Measurements from ENCODE around the gene HTRA1. TPM values are rescaled to one million over a fixed set of nuclear protein-coding genes. Genes with fewer than 3 reads are reported as not detected.
A peak's percentile ranks its signal among the peaks of the same experiment; 100 is the strongest.

The HTRA1 gene
- total RNA-seq, 4 donors from 2014 or later = 6.3 to 62.2 (median 25.8) TPM

GRCh38 chr10:122519144-122519543 is 57.8 kb downstream of the HTRA1 start:
- no peak overlapping the region for H3K27ac ChIP-seq
- H3K4me3 ChIP-seq = no peak overlapping the region
- no peaks in the 10 kb centered on the region for H3K9me3 ChIP-seq
- peaks cover 0 to 10% (median 0%) of the 10 kb centered on the region in 3 donors for H3K36me3 ChIP-seq
- peaks cover 0 to 25% (median 0%) of the 10 kb centered on the region in 3 donors for H3K4me1 ChIP-seq
- 80 to 85% methylated on average over 6 to 7 of the region's 7 CpGs for WGBS, 2 donors
- no peak for DNase-seq
- no peaks in the 10 kb centered on the region for H3K27me3 ChIP-seq
- no peak for TF ChIP-seq CTCF (IDR thresholded peaks at IDR 0.05)
- intact Hi-C loops (cut with DNase I) = no loop called here

- no peak overlapping the region for H3K27ac ChIP-seq
- 89 to 97% methylated on average over 4 to 14 of the region's 15 CpGs for WGBS, 2 donors
- no peak for DNase-seq
Observed at GRCh38 chr10:122519873-122520272, 58.5 kb downstream of the HTRA1 start.

GRCh38 chr10:122521011-122521410 is 59.7 kb downstream of the HTRA1 start:
- no peak overlapping the region for H3K27ac ChIP-seq
- no peak overlapping the region for H3K4me3 ChIP-seq
- no peaks in the 10 kb centered on the region for H3K27me3 ChIP-seq
- no peak for TF ChIP-seq CTCF (IDR thresholded peaks at IDR 0.05)
- no peak for TF ChIP-seq POLR2A (IDR thresholded peaks at IDR 0.05)
- intact Hi-C loops (cut with DNase I) = no loop called here
- H3K9me3 ChIP-seq = no peaks in the 10 kb centered on the region
- no peak for DNase-seq
- WGBS, 2 donors = 67% methylated on average over 2 of the region's 3 CpGs; no CpG with 5 or more reads in 1 of the 2 donors
- H3K4me1 ChIP-seq = peaks cover 0 to 7% (median 0%) of the 10 kb centered on the region in 3 donors
- no peaks in the 10 kb centered on the region for H3K36me3 ChIP-seq

More at GRCh38 chr10:122519873-122520272, 58.5 kb downstream of the HTRA1 start:
- H3K27me3 ChIP-seq = no peaks in the 10 kb centered on the region
- no peaks in the 10 kb centered on the region for H3K9me3 ChIP-seq
- H3K4me1 ChIP-seq = peaks cover 0 to 18% (median 0%) of the 10 kb centered on the region in 3 donors
- peaks cover 0 to 4% (median 0%) of the 10 kb centered on the region in 3 donors for H3K36me3 ChIP-seq
- intact Hi-C loops (cut with DNase I) = no loop called here
- no peak for TF ChIP-seq POLR2A (IDR thresholded peaks at IDR 0.05)
- no peak for TF ChIP-seq CTCF (IDR thresholded peaks at IDR 0.05)
- H3K4me3 ChIP-seq = no peak overlapping the region

GRCh38 chr10:122524811-122525210 is 63.5 kb downstream of the HTRA1 start:
- H3K4me3 ChIP-seq = no peak overlapping the region
- no peak for DNase-seq
- no peaks in the 10 kb centered on the region for H3K9me3 ChIP-seq
- no peaks in the 10 kb centered on the region for H3K4me1 ChIP-seq
- intact Hi-C loops (cut with DNase I) = no loop called here
- H3K27me3 ChIP-seq = peaks cover 0 to 3% (median 0%) of the 10 kb centered on the region in 4 donors
- no peak for TF ChIP-seq CTCF (IDR thresholded peaks at IDR 0.05)
- TF ChIP-seq POLR2A (IDR thresholded peaks at IDR 0.05) = no peak
- 92 to 93% methylated on average over 3 of the region's 3 CpGs for WGBS, 2 donors
- H3K36me3 ChIP-seq = no peaks in the 10 kb centered on the region
- H3K27ac ChIP-seq = no peak overlapping the region

- H3K9me3 ChIP-seq = no peaks in the 10 kb centered on the region
- no peak overlapping the region for H3K27ac ChIP-seq
- 44 to 46% methylated on average over 6 of the region's 6 CpGs for WGBS, 2 donors
- no peaks in the 10 kb centered on the region for H3K4me1 ChIP-seq
- intact Hi-C loops (cut with DNase I) = no loop called here
- no peak overlapping the region for H3K4me3 ChIP-seq
- DNase-seq = no peak
- peak in 2 of 6 experiments; percentile 30 to 36 for TF ChIP-seq CTCF (IDR thresholded peaks at IDR 0.05)
- no peak for TF ChIP-seq POLR2A (IDR thresholded peaks at IDR 0.05)
- peaks cover 0 to 8% (median 0%) of the 10 kb centered on the region in 4 donors for H3K27me3 ChIP-seq
- H3K36me3 ChIP-seq = no peaks in the 10 kb centered on the region
Observed at GRCh38 chr10:122525788-122526187, 64.4 kb downstream of the HTRA1 start.

All from esophagus squamous epithelium (tissue), 5 donors.